ENCODE results near the gene WDTC1.
"Not testable (repeated sequence)": the region's sequence is repeated elsewhere in the genome, so short reads cannot be mapped to it uniquely, and the experiment has no call there.

The WDTC1 gene

GRCh38 chr1:27234049-27234882, at the start of gene WDTC1:
WDTC1 (plus strand) TSS chr1:27234632; CDS start chr1:27261055, 26,423 bp downstream.
- peak; percentile 99 for DNase-seq (ENCODE audit: low spot score)

DNA sequence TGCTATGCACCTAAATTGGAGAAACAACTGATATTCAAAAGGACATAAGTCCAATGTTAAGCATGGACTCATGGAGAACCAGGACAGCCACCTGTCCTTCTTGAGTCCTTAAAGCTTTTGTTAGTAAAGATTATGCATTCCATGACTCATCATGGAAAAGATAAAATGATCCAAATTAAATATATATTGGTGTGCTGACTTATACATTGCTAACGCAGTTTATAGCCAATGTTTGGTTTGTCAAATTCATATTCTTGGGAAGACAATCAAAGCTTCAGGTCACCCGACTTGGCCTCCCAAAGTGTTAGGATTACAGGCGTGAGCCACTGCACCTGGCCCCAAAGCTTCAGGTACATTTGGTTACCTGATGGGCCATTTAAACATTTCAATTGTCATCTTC, 49.8 kb upstream of the WDTC1 start:
- DNase-seq (ENCODE audit: low spot score), result not testable (repeated sequence)

DNA sequence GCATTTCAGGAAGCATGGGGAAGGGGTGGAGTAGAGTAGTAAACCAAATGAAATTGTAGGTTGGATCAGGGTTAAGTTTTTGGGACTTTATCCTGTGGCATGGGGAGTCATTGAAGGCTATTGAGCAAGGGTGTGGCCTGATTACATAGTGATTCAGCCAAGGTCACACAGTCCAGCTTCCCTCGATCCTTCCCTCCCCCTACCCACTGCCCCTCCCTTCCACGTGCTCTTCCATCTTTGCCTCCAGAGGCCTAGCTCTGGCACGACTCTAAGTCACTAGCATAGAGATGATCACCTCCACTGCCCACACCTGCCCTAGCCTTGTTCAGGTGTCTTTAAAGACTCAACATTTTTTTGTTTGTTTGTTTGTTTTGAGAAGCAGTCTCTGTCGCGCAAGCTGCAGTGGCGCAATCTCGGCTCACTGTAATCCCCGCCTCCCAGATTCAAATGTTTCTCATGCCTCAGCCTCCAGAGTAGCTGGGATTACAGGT, 42.3 kb upstream of the WDTC1 start:
- DNase-seq (ENCODE audit: low spot score), result no peak

- DNase-seq (ENCODE audit: low spot score), result no peak
Observed at GRCh38 chr1:27193194-27193593, 41.2 kb upstream of the WDTC1 start.

- DNase-seq (ENCODE audit: low spot score), result no peak
Observed at GRCh38 chr1:27201295-27201694, 33.1 kb upstream of the WDTC1 start.

GRCh38 chr1:27203946-27204345, 30.5 kb upstream of the WDTC1 start:
- DNase-seq (ENCODE audit: low spot score), result no peak

- DNase-seq (ENCODE audit: low spot score), result not testable (repeated sequence)
Observed at GRCh38 chr1:27207238-27207637, 27.2 kb upstream of the WDTC1 start.

- not testable (repeated sequence) for DNase-seq (ENCODE audit: low spot score)
Observed at GRCh38 chr1:27208143-27208850, 26.1 kb upstream of the WDTC1 start.

- no peak for DNase-seq (ENCODE audit: low spot score)
Observed at GRCh38 chr1:27216466-27216865, 18.0 kb upstream of the WDTC1 start.

GRCh38 chr1:27217401-27217800, 17.0 kb upstream of the WDTC1 start:
- DNase-seq (ENCODE audit: low spot score), result no peak

DNA sequence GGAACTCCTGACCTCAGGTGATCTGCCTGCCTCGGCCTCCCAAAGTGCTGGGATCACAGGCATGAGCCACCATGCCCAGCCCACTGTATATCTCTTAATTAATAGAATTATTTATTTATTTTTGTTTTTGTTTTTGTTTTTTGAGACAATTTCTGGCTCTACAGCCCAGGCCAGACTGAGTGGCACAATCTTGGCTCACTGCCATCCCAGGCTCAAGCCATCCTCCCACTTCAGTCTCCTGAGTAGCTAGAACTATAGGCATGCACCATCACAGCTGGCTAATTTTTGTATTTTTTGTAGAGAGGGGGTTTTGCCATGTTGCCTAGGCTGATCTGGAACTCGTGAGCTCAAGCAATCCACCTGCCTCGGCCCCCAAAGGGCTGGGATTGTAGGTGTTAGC, 15.7 kb upstream of the WDTC1 start:
- DNase-seq (ENCODE audit: low spot score), result no peak

GRCh38 chr1:27220096-27220495, 14.3 kb upstream of the WDTC1 start:
- DNase-seq (ENCODE audit: low spot score), result no peak

- not testable (repeated sequence) for DNase-seq (ENCODE audit: low spot score)
Observed at GRCh38 chr1:27220702-27221497, 13.5 kb upstream of the WDTC1 start.

DNA sequence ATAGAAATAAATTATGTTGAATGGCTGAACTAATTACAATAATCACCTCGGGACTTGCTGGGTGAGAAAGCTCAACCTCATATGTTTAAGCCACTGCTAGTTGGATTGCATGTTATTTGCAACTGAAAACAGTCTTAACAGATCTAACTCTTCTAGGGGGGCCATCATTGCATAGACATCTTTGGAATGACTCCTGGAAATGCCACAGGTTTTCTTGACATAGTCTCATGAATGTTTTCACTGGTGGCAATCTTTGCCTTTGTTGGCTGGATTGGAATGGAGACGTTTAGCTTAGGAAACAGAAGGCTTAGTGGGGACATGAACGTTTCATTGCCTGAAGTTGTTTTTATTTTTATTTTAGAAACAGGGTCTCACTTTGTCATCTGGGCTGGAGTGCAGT, 8.8 kb upstream of the WDTC1 start:
- DNase-seq (ENCODE audit: low spot score), result no peak

GRCh38 chr1:27227765-27228164, 6.7 kb upstream of the WDTC1 start:
- no peak for DNase-seq (ENCODE audit: low spot score)

GRCh38 chr1:27233667-27234048, 774 bp upstream of the WDTC1 start:
- DNase-seq (ENCODE audit: low spot score), result peak; percentile 54

DNA sequence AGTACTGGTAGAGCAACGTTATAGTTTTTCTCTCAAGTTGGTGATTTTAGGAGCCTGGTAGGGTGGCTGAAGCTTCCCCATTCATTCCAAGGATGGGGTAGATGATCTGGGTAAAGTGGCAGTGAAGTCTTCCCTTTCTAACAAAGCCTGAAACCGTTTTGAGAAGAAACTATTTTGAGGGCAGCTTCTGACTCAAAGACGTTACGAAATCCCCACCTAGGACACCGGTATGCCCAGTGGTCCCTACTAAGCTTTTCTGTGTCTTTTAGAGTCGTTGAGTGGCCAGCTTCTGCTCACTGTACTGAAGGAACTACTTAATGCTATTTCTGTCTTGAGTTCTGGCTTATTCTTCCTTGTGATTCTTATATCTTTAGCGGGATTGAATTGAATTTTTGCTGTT, 1.4 kb downstream of the WDTC1 start:
- no peak for DNase-seq (ENCODE audit: low spot score)

DNA sequence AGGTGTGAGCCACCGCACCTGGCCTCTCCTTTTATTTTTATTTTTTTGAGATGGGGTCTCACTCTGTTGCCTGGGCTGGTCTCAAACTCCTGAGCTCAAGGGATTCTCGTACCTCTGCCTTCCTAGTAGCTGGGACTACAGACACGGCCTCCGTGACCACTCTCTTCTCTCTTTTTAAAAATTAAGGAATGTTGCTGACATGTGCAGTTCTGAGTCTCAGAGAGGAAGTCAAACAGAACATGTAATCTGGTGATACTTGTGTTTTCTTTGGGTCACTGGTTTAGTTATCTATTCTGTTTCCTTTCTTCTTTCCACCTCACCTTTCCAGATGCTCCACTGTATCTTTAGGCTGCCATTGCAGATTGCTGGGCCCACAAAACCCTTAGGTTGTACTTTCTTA, 2.7 kb downstream of the WDTC1 start:
- no peak for DNase-seq (ENCODE audit: low spot score)

GRCh38 chr1:27238032-27238431, 3.6 kb downstream of the WDTC1 start:
- no peak for DNase-seq (ENCODE audit: low spot score)

GRCh38 chr1:27241677-27242076, 7.2 kb downstream of the WDTC1 start:
- DNase-seq (ENCODE audit: low spot score), result no peak

DNA sequence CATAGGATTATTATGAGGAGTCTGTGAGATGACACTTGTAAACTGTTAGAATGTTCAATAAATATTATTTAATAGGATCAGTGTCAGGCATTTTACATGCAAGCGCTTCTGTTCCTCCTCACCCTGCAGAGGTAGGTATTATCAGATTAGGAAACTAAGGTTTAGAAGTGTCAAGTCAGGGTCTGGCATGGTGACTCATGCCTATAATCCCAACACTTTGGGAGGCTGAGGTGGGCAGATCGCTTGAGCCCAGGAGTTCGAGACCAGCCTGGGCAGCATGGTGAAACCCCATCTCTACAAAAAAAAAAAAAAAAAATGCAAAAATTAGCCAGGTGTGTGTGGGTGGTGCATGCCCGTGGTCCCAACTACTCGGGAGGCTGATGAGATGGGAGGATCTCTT, 9.2 kb downstream of the WDTC1 start:
- DNase-seq (ENCODE audit: low spot score), result not testable (repeated sequence)

GRCh38 chr1:27246194-27246593, 11.8 kb downstream of the WDTC1 start:
- no peak for DNase-seq (ENCODE audit: low spot score)

Measured in CD4-positive, alpha-beta T cell treated with Interleukin-15 for 4 hours (primary cell).